K562 (cell line): ENCODE results near the gene NSUN2.

Experiments used
- AFF4 ChIP-seq: sonication (generic); formaldehyde crosslinking; IDR thresholded peaks from 2 replicates; pipeline ENCODE4 v1.8.0; 2023; ENCODE audit warnings: mild to moderate bottlenecking, missing genetic modification reagents
- CBX8 ChIP-seq: fragments of 200-600 bp; sonication (generic); IDR thresholded peaks from 2 replicates; pipeline ENCODE4 v1.6.1; 2012; ENCODE audit warnings: borderline replicate concordance, mixed run types, low read depth, mild to moderate bottlenecking, moderate library complexity, mixed read lengths, low read length, control low read depth, inconsistent platforms; ENCODE audit not compliant: poor library complexity, severe bottlenecking; ENCODE audit errors: extremely low read depth
- CHD2 ChIP-seq: IDR thresholded peaks from 2 replicates; pipeline ENCODE4 v1.6.1; 2011; ENCODE audit warnings: low read depth, low read length
- CTCF ChIP-seq, 3 experiments: IDR thresholded peaks in 2 of 3; conservative IDR thresholded peaks in 1 of 3; 2 replicates each; pipeline ENCODE4 v1.5.1; 2011 to 2012; ENCODE audit warnings: low read length in 3 of 3, mild to moderate bottlenecking in 3 of 3, control low read depth in 2 of 3, improper control_type of control experiment in 1 of 3, inconsistent platforms in 1 of 3, low read depth in 1 of 3, mixed read lengths in 1 of 3, moderate library complexity in 1 of 3; ENCODE audit not compliant: insufficient read depth in 2 of 3
- E2F5 ChIP-seq: sonication (generic); formaldehyde crosslinking; IDR thresholded peaks from 2 replicates; pipeline ENCODE4 v1.8.0; 2022; ENCODE audit warnings: mild to moderate bottlenecking, missing genetic modification reagents
- ETV1 ChIP-seq: fragments of 450-650 bp; conservative IDR thresholded peaks from 2 replicates; pipeline ENCODE4 v1.6.1; 2016; ENCODE audit warnings: missing genetic modification characterization, control low read depth, low read depth, missing compliant biosample characterization
- HINFP ChIP-seq: fragments of 450-650 bp; conservative IDR thresholded peaks from 2 replicates; pipeline ENCODE4 v1.6.1; 2016; ENCODE audit warnings: missing genetic modification characterization, low read depth, mild to moderate bottlenecking, control low read depth, missing compliant biosample characterization
- KAT8 ChIP-seq: fragments of 450-650 bp; IDR thresholded peaks from 2 replicates; pipeline ENCODE4 v1.6.1; 2016; ENCODE audit warnings: low read depth, mild to moderate bottlenecking
- PHF8 ChIP-seq: fragments of 200-600 bp; sonication (generic); IDR thresholded peaks from 2 replicates; pipeline ENCODE4 v1.6.1; 2012; ENCODE audit warnings: mixed run types, mild to moderate bottlenecking, inconsistent platforms, low read length, moderate library complexity, borderline replicate concordance
- ZC3H11A ChIP-seq: IDR thresholded peaks from 2 replicates; pipeline ENCODE4 v1.6.1; 2012; ENCODE audit warnings: low read depth, low read length, improper control_type of control experiment
- ZNF318 ChIP-seq, 2 experiments: fragments of 450-650 bp; IDR thresholded peaks; 2 replicates each; pipeline ENCODE4 v1.6.1; 2016; ENCODE audit warnings: mild to moderate bottlenecking in 2 of 2, borderline replicate concordance in 1 of 2, low read depth in 1 of 2, moderate library complexity in 1 of 2

- TF ChIP-seq E2F5 (CRISPR knock-in tag): no peak
- no peak for TF ChIP-seq KAT8
- TF ChIP-seq HINFP (tag): no peak
- TF ChIP-seq CTCF (IDR thresholded peaks at IDR 0.05 in 2 of 3, conservative IDR thresholded peaks at IDR 0.05 in 1 of 3; ENCODE audit: insufficient read depth in 2 of 3, low read depth in 1 of 3, low read length in 3 of 3): peak; percentile 54 to 70 (median 62)
- no peak for TF ChIP-seq ZC3H11A
- TF ChIP-seq ZNF318 (IDR thresholded peaks at IDR 0.05; ENCODE audit: borderline replicate concordance in 1 of 2, low read depth in 1 of 2): no peak
- no peak for TF ChIP-seq PHF8
- TF ChIP-seq CBX8: no peak
- no peak for TF ChIP-seq CHD2
- no peak for TF ChIP-seq ETV1 (tag)
- no peak for TF ChIP-seq AFF4 (CRISPR knock-in tag)
Measured at GRCh38 chr5:6576861-6577501, 55.9 kb downstream of the NSUN2 start.
